GM18505 (cell line): ENCODE data around the gene DNPEP.

Experiments used
- ATAC-seq: cut with Tn5 transposase; IDR thresholded peaks from one replicate; pipeline ENCODE4 v1.9.1; 2021; ENCODE audit not compliant: unreplicated experiment
- POLR2A ChIP-seq: IDR thresholded peaks from 4 replicates; pipeline ENCODE4 v1.6.1; 2011; ENCODE audit warnings: borderline replicate concordance; ENCODE audit not compliant: insufficient read depth, insufficient read length; ENCODE audit errors: extremely low read depth

Gene DNPEP

GRCh38 chr2:219384083-219384713, 3.5 kb downstream of the DNPEP start:
- no peak for ATAC-seq
- TF ChIP-seq POLR2A: no peak

- no peak for TF ChIP-seq POLR2A
- no peak for ATAC-seq
These were observed 6.3 kb downstream of the DNPEP start for GRCh38 chr2:219381448-219381847.

- no peak for ATAC-seq
- no peak for TF ChIP-seq POLR2A
These were observed 6.8 kb downstream of the DNPEP start for GRCh38 chr2:219380926-219381325.

- no peak for ATAC-seq
- no peak for TF ChIP-seq POLR2A
These were observed 9.4 kb downstream of the DNPEP start for GRCh38 chr2:219378163-219378851.

GRCh38 chr2:219369447-219369861, 18.3 kb downstream of the DNPEP start:
- ATAC-seq: no peak
- no peak for TF ChIP-seq POLR2A

- TF ChIP-seq POLR2A: no peak
These were observed 19.0 kb downstream of the DNPEP start for GRCh38 chr2:219368690-219369191.

GRCh38 chr2:219362524-219363164, 25.1 kb downstream of the DNPEP start:
- TF ChIP-seq POLR2A: no peak

More at GRCh38 chr2:219368690-219369191, 19.0 kb downstream of the DNPEP start:
- no peak for ATAC-seq

GRCh38 chr2:219362072-219362471, 25.6 kb downstream of the DNPEP start:
- ATAC-seq: no peak
- no peak for TF ChIP-seq POLR2A

More at GRCh38 chr2:219362524-219363164, 25.1 kb downstream of the DNPEP start:
- peak; percentile 91 for ATAC-seq

- no peak for TF ChIP-seq POLR2A
- ATAC-seq: no peak
These were observed 29.3 kb downstream of the DNPEP start for GRCh38 chr2:219358170-219359075.

GRCh38 chr2:219356834-219357233, 30.9 kb downstream of the DNPEP start:
- ATAC-seq: no peak
- no peak for TF ChIP-seq POLR2A

- ATAC-seq: no peak
These were observed 33.1 kb downstream of the DNPEP start for GRCh38 chr2:219354582-219354981.

GRCh38 chr2:219353129-219353528, 34.6 kb downstream of the DNPEP start:
- TF ChIP-seq POLR2A: no peak
- no peak for ATAC-seq

More at GRCh38 chr2:219354582-219354981, 33.1 kb downstream of the DNPEP start:
- no peak for TF ChIP-seq POLR2A
